A673 (cell line): ENCODE data around the gene FXYD4. TPM values are rescaled to one million over a fixed set of nuclear protein-coding genes. Genes with fewer than 3 reads are reported as not detected.

Experiments used
- BruUV-seq: library from RNA; stranded (reverse); fragments of 400-500 nt; replicated peaks from 2 replicates; lab custom pipeline; 2021; lab: Mats Ljungman, UMichigan
- CTCF ChIA-PET: fragments of 300-600 bp; sonication (Branson Sonifier 250); formaldehyde crosslinking; loops from one replicate; lab custom pipeline; 2022; ENCODE audit warnings: antibody characterized with exemption; lab: Charles Lee
- POLR2A ChIA-PET: fragments of 300-600 bp; sonication (Branson Sonifier 250); formaldehyde crosslinking; loops from one replicate; lab custom pipeline; 2022; ENCODE audit warnings: antibody characterized with exemption; ENCODE audit not compliant: low non-redundant PET; lab: Charles Lee
- DNase-seq: peaks from one replicate; pipeline ENCODE4 v3.0.0-alpha.2; 2015; ENCODE audit warnings: low spot score
- H3K27ac ChIP-seq: fragments of 200-600 bp; sonication (generic); 2 replicates; pipeline ENCODE4 v1.5.1; 2016; ENCODE audit warnings: mixed run types, low read depth, mild to moderate bottlenecking, mixed read lengths, antibody characterized with exemption, low read length; ENCODE audit not compliant: poor library complexity, severe bottlenecking
- H3K27me3 ChIP-seq: fragments of 200-600 bp; sonication (generic); replicated peaks from 2 replicates; pipeline ENCODE4 v1.6.1; 2017; ENCODE audit warnings: mixed run types, low read depth, mild to moderate bottlenecking, mixed read lengths, antibody characterized with exemption, low read length; ENCODE audit not compliant: insufficient read depth, poor library complexity
- H3K36me3 ChIP-seq: fragments of 200-600 bp; sonication (generic); 2 replicates; pipeline ENCODE4 v1.6.1; 2016; ENCODE audit warnings: mixed run types, mild to moderate bottlenecking, mixed read lengths, antibody characterized with exemption, low read length; ENCODE audit not compliant: insufficient read depth, poor library complexity, severe bottlenecking
- H3K4me1 ChIP-seq: fragments of 200-600 bp; sonication (generic); 2 replicates; pipeline ENCODE4 v1.6.1; 2017; ENCODE audit warnings: mixed run types, mild to moderate bottlenecking, mixed read lengths, antibody characterized with exemption, low read length; ENCODE audit not compliant: insufficient read depth, poor library complexity, severe bottlenecking
- H3K4me3 ChIP-seq: fragments of 200-600 bp; sonication (generic); 2 replicates; pipeline ENCODE4 v1.5.1; 2016; ENCODE audit warnings: low read depth, mixed run types, mild to moderate bottlenecking, mixed read lengths, low read length; ENCODE audit not compliant: poor library complexity, severe bottlenecking
- H3K9me3 ChIP-seq: fragments of 200-600 bp; sonication (generic); 2 replicates; pipeline ENCODE4 v1.6.1; 2016; ENCODE audit warnings: mixed run types, low read depth, mild to moderate bottlenecking, mixed read lengths, antibody characterized with exemption, low read length; ENCODE audit not compliant: poor library complexity, severe bottlenecking
- EZH2 ChIP-seq: fragments of 200-600 bp; sonication (generic); IDR thresholded peaks from 2 replicates; pipeline ENCODE4 v1.6.1; 2017; ENCODE audit warnings: borderline replicate concordance, low read depth, mild to moderate bottlenecking, mixed read lengths, antibody characterized with exemption, low read length; ENCODE audit not compliant: poor library complexity, severe bottlenecking
- intact Hi-C: fragments of 100-400 bp; cut with micrococcal nuclease; formaldehyde crosslinking; loops from one replicate; pipeline ENCODE4 v1.10.0; 2022; ENCODE audit not compliant: unreplicated experiment
- total RNA-seq: library from RNA; stranded (reverse); gene quantifications from 2 replicates; pipeline ENCODE4 v1.2.3, GENCODE V29; 2021
- TF ChIP-seq, protein P1 (sequence below): fragments of 300-800, 200-600 bp; sonication (generic); conservative IDR thresholded peaks from 2 replicates; pipeline ENCODE4 v1.5.1; 2017; ENCODE audit warnings: low read depth, mild to moderate bottlenecking, antibody characterized with exemption, low read length, moderate library complexity, mixed read lengths

Gene FXYD4
- total RNA-seq, 1 experiment from 2014 or later: not detected

DNA sequence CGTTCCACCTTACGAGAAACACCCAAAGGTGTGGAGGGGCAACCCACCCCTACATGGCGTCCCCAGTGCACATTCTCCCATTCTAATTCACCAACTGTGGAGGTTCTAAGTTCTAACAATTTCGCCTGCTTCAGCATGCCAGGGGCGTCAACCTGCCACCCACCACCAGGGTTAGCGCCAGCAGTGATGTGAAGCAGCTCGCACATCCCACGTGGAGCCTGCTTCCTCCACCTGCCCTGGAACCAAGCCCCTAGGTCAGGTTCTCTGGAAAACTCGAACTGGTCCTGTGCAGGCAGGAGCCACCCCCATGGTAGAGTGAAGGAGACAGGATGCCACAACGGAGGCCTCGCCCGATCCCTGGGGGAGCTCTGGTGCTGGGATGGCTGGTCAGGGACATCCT, 33.3 kb upstream of the FXYD4 start:
- TF ChIP-seq, protein P1, sequence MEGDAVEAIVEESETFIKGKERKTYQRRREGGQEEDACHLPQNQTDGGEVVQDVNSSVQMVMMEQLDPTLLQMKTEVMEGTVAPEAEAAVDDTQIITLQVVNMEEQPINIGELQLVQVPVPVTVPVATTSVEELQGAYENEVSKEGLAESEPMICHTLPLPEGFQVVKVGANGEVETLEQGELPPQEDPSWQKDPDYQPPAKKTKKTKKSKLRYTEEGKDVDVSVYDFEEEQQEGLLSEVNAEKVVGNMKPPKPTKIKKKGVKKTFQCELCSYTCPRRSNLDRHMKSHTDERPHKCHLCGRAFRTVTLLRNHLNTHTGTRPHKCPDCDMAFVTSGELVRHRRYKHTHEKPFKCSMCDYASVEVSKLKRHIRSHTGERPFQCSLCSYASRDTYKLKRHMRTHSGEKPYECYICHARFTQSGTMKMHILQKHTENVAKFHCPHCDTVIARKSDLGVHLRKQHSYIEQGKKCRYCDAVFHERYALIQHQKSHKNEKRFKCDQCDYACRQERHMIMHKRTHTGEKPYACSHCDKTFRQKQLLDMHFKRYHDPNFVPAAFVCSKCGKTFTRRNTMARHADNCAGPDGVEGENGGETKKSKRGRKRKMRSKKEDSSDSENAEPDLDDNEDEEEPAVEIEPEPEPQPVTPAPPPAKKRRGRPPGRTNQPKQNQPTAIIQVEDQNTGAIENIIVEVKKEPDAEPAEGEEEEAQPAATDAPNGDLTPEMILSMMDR: no peak
- TF ChIP-seq EZH2: no peak
- CTCF ChIA-PET: no interaction called here
- DNase-seq: no peak
- BruUV-seq: no TSS peak
- H3K4me1 ChIP-seq: no peaks in the 10 kb centered on the region
- no peak overlapping the region for H3K4me3 ChIP-seq
- POLR2A ChIA-PET: no interaction called here
- H3K9me3 ChIP-seq: no peaks in the 10 kb centered on the region
- H3K36me3 ChIP-seq: no peaks in the 10 kb centered on the region
- H3K27ac ChIP-seq: no peak overlapping the region
- intact Hi-C loops: no loop called here
- no peaks in the 10 kb centered on the region for H3K27me3 ChIP-seq

DNA sequence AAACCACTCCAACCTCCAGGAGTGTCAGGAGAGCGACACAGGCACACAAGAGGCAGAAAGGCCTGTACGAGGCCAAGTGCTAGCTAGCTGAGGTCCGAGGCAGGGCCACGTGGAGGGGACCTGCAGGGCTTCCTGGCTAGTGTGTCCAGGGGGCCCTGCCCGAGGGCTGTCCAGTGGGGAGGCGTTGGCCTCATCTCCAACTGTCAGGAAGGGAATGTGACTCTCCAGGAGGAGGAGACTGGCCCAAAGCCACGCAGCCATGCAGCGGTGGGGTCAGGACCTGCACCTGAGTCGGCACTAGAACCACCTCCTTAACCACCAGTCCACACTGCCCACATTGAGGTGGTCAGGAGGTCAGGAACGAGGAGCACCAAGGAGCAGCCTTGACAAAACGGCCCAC, 32.3 kb upstream of the FXYD4 start:
- H3K9me3 ChIP-seq: no peaks in the 10 kb centered on the region
- no peaks in the 10 kb centered on the region for H3K36me3 ChIP-seq
- no peak for TF ChIP-seq EZH2
- TF ChIP-seq, protein P1: no peak
- no peaks in the 10 kb centered on the region for H3K27me3 ChIP-seq
- H3K27ac ChIP-seq: no peak overlapping the region
- no peak overlapping the region for H3K4me3 ChIP-seq
- intact Hi-C loops: no loop called here
- BruUV-seq: no TSS peak
- DNase-seq: no peak
- H3K4me1 ChIP-seq: no peaks in the 10 kb centered on the region
- ChIA-PET POLR2A (interaction anchor here (0.5 kb wide), 1 partner anchor 154 kb away, joined by 8 read pairs; no protein-coding TSS in a partner anchor), CTCF (no interaction called here)

DNA sequence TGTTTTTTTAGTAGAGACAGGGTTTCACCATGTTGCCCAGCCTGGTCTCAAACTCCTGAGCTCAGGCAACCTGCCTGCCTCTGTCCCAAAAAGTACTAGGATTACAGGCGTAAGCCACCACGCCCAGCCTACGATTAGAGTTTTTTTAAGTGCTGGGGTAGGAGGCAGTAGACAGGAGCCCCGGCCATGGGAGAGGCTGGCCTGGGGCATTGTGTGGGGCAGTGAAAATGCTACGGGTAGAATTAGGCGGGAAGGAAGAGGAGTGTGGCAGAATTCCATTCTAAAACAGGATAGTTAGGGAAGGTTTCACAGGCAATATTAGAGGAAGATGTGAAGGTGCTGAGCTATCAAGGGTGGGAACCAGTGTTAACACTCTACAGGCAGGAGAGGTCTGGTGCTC, 31.3 kb upstream of the FXYD4 start:
- Histone ChIP-seq H3K4me1 (no peaks in the 10 kb centered on the region), H3K27ac (no peak overlapping the region), H3K9me3 (no peaks in the 10 kb centered on the region), H3K4me3 (no peak overlapping the region), H3K36me3 (no peaks in the 10 kb centered on the region), H3K27me3 (no peaks in the 10 kb centered on the region)
- no peak for DNase-seq
- no peak for TF ChIP-seq EZH2
- TF ChIP-seq, protein P1: no peak
- no TSS peak for BruUV-seq
- ChIA-PET CTCF (no interaction called here), POLR2A (interaction anchor here (0.6 kb wide), 1 partner anchor 17 kb away, joined by 3 read pairs; no protein-coding TSS in a partner anchor)
- intact Hi-C loops: loop anchor here (10.0 kb wide), 1 partner anchor 115 kb away; no protein-coding TSS in a partner anchor
